Measurements from ENCODE around the gene METTL25. TPM values are rescaled to one million over a fixed set of nuclear protein-coding genes. Genes with fewer than 3 reads are reported as not detected.
A peak's percentile ranks its signal among the peaks of the same experiment; 100 is the strongest.

Gene METTL25
- 8.8 and 9.2 TPM in 2 replicates for total RNA-seq
- long read RNA-seq, transcript METTL25-201 (12 exons, 2,093 nt) = major isoform, 40 of 59 reads
- long read RNA-seq, partial matches to known transcripts = 3 of 59 reads
- long read RNA-seq, other reads (novel, unspliced or antisense) = 15 of 59 reads

GRCh38 chr12:82358200-82359114, at the start of gene METTL25, which contains the start of gene CCDC59:
METTL25 (plus strand) TSS chr12:82358529; CDS start chr12:82358566, 37 bp downstream.
CCDC59 (minus strand) TSS chr12:82358387; CDS start chr12:82358376, 11 bp downstream.
- Mint-ChIP-seq H3K9me3 (ENCODE audit: unreplicated experiment) (no peaks in the 10 kb centered on the region), H3K4me1 (ENCODE audit: unreplicated experiment) (peaks cover 30% of the 10 kb centered on the region), H3K27ac (ENCODE audit: unreplicated experiment) (peak within 1 kb of the TSS; percentile 99), H3K4me3 (ENCODE audit: unreplicated experiment) (peak within 1 kb of the TSS; percentile 99), H3K27me3 (ENCODE audit: unreplicated experiment) (no peaks in the 10 kb centered on the region), H3K36me3 (ENCODE audit: unreplicated experiment) (peaks cover 17% of the 10 kb centered on the region)
- peak; percentile 99 for DNase-seq (ENCODE audit: extremely low spot score, unreplicated experiment)
- TF ChIP-seq CTCF (IDR thresholded peaks at IDR 0.05) = peak; percentile 94

- no peaks in the 10 kb centered on the region for H3K4me1 Mint-ChIP-seq (ENCODE audit: unreplicated experiment)
- no peak for TF ChIP-seq CTCF (IDR thresholded peaks at IDR 0.05)
- no peaks in the 10 kb centered on the region for H3K36me3 Mint-ChIP-seq (ENCODE audit: unreplicated experiment)
- H3K9me3 Mint-ChIP-seq (ENCODE audit: unreplicated experiment) = no peaks in the 10 kb centered on the region
- no peak overlapping the region for H3K27ac Mint-ChIP-seq (ENCODE audit: unreplicated experiment)
- DNase-seq (ENCODE audit: extremely low spot score, unreplicated experiment) = no peak
- peaks cover 9% of the 10 kb centered on the region for H3K27me3 Mint-ChIP-seq (ENCODE audit: unreplicated experiment)
- H3K4me3 Mint-ChIP-seq (ENCODE audit: unreplicated experiment) = no peak overlapping the region
These were observed 43.9 kb upstream of the METTL25 start for GRCh38 chr12:82314406-82314892.

- Mint-ChIP-seq H3K4me1 (ENCODE audit: unreplicated experiment) (no peaks in the 10 kb centered on the region), H3K9me3 (ENCODE audit: unreplicated experiment) (no peaks in the 10 kb centered on the region), H3K36me3 (ENCODE audit: unreplicated experiment) (no peaks in the 10 kb centered on the region), H3K27ac (ENCODE audit: unreplicated experiment) (no peak overlapping the region), H3K4me3 (ENCODE audit: unreplicated experiment) (no peak overlapping the region), H3K27me3 (ENCODE audit: unreplicated experiment) (peaks cover 20% of the 10 kb centered on the region)
- no peak for TF ChIP-seq CTCF (IDR thresholded peaks at IDR 0.05)
- no peak for DNase-seq (ENCODE audit: extremely low spot score, unreplicated experiment)
These were observed 39.1 kb upstream of the METTL25 start for GRCh38 chr12:82319276-82319675.

GRCh38 chr12:82325540-82326336, 32.6 kb upstream of the METTL25 start:
- H3K4me3 Mint-ChIP-seq (ENCODE audit: unreplicated experiment) = no peak overlapping the region
- no peaks in the 10 kb centered on the region for H3K9me3 Mint-ChIP-seq (ENCODE audit: unreplicated experiment)
- no peaks in the 10 kb centered on the region for H3K36me3 Mint-ChIP-seq (ENCODE audit: unreplicated experiment)
- DNase-seq (ENCODE audit: extremely low spot score, unreplicated experiment) = no peak
- H3K27ac Mint-ChIP-seq (ENCODE audit: unreplicated experiment) = no peak overlapping the region
- no peak for TF ChIP-seq CTCF (IDR thresholded peaks at IDR 0.05)
- peaks cover 25% of the 10 kb centered on the region for H3K27me3 Mint-ChIP-seq (ENCODE audit: unreplicated experiment)
- no peaks in the 10 kb centered on the region for H3K4me1 Mint-ChIP-seq (ENCODE audit: unreplicated experiment)

Measured in osteocyte (in vitro differentiated cells).